NCI-H2171 treated with DMSO at 0.1 percent for 48 hours (cell line): ENCODE data around the gene XYLT1.
A peak's percentile ranks its signal among the peaks of the same experiment; 100 is the strongest.

ENCODE experiments used
- DNase-seq: peaks from one replicate; lab custom pipeline; 2025; lab: John Stamatoyannopoulos, UW

Gene XYLT1

GRCh38 chr16:17257426-17258023 lies 213.2 kb downstream of the XYLT1 start:
- DNase-seq = no peak

DNA sequence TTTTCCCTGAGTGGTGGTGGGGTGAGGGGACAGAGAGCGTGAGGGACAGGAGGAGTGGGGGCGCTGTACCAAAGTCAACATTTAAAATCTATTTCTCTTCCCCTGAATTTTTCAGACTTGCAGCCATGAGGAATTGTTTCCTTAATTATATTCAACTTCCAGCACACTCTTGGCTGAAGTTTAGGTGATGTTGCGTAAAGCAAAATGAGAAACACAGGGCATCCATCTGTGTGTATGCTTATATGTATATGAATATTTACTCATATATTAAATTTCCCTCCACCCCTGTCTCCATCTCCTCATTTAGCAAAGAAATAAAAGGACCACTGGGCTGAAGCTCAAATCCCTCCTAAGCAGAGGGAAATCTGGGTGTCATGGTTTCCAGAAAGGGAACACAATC lies 218.1 kb downstream of the XYLT1 start:
- DNase-seq = no peak

GRCh38 chr16:17252064-17252463 lies 218.7 kb downstream of the XYLT1 start:
- DNase-seq = no peak

DNA sequence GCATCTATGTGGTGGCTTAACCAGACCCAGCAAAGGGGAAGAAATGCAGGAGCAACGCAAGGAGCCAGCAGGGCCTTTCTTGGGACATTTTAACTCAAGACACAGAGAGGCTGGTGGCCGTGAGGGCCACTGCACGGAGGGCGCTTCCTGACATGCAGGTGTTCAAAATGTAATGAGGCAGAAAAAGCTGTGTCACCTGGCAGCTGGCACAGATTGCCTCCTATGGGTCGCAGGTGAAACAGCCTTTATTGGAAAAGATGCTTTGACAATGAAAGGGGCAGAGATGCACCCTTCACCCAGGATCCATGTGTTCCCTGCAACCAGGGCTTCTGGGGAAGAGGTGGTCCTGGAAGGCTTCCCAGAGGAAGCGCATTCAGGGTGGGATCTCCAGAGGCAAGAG lies 219.3 kb downstream of the XYLT1 start:
- DNase-seq = peak; percentile 15

DNA sequence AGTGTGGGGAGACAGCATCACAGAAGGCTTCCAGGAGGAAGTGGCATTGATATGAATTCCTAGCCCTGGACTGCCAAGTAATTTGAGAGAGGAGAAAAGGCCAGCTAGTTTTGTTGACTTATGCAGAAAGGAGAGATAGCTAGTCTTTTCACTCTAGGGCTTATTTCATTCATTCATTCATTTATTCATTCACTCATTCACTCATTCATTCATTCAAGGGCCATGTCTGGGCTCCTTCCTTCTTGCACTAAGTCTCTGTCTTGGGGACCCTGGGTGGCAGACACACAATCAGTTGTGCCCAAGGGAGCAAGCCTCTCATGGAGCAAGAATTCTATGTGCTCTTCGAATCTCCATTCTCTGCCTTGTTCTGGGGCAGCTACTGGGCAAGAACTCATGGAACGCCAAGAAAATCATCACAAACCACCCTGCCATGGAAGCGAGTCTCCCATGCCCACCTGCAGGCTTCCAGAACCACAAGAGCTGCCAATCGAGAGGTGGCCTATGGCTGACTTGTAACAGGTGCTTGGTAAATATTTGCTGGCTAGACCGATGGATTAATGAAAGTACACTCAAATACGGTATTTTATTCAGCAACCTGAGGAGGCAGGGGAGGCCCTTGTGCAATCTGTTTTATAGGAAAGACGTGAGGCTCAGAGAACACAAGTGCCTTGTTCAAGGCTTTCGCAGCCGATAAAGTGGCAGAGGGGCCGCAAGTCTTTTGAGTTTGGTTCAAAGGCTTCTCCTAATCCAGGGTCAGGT lies 223.6 kb downstream of the XYLT1 start:
- DNase-seq = no peak

DNA sequence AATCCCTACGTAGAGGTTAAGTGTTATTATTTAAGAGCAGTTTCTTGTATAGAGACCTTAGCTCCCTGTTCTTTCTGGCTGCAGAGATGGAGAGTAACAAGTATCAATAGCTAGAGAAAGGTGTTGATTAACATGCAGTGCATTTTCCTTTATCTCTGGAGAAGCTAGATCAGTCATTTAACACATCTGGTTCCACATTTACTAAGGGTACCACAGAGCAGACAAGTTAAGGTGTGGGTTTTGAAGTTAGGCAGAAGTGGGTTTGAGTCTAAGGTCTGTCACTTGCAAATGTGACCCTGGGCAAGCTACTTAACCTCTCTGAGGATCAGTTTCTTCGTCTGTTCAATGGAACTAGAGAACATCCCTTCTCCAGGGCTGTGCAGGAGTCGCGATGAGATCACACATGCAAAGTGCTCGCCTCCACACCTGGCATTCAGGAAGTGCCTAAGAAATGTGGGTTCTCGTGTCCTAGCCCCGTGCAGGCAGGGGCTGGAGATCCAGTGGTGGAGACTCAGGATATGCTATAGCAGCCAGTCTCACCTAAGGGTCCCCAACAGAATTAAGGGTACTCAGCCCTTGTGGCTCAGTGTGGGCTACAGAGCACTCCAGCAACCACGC lies 224.4 kb downstream of the XYLT1 start:
- DNase-seq = no peak

GRCh38 chr16:17245776-17246175 lies 225.0 kb downstream of the XYLT1 start:
- no peak for DNase-seq

DNA sequence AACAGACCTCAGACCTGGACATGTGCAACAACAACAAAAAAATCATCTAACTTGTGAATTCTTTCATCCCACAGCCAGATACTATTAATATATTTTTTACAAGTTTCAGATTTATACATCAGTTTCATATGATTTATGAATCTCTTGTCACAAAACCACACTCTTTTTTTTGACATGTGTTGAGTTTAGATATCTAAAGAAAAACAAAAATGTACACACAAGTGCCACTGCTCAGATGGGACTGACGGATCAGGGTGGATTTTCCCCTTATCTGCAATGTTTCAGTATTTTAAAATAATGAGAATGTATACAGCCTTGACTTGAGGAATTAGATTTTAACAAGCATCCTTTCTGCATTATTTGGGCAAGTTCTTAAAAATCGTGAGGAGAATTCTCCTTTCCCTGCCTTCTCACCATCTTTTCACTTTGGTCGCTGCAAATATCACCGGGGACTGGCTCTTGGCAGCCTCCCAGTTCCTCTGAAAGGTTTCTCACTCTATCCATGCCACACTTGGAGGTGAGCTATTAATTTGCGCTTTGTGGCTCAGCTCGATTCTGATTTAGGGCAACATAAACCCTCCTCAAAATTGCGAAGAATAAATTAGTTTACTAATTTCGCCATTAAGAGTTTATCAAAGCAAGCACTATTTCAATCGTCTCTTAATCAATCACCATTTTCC lies 225.7 kb downstream of the XYLT1 start:
- DNase-seq = peak; percentile 17

DNA sequence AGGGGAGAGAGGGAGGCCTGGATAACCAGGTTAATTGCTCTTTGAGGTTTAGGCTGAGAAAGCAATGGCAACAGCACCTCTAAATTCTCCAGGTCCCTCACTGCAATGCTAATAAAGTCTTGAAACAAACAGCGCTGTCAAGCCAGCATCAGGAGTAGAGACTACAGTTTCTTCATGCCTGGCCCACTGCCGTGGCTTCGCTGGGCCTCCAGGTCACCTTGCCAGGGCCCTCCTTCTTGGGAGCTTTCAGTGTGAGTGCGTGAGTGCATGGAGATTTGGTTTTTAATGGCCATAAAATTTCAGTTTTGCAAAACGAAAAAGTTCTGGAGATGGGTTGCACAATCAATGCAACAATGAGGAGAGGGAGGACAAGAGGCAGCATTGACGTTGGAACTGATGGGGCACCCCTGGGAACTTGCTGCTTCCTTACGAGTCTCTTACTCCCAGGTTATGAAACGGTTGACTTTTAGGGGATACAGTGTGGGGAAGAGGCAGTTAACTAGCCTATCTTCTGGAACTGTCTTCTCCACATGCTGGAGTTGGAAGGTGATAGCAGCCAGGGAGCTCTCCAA lies 229.4 kb downstream of the XYLT1 start:
- no peak for DNase-seq

DNA sequence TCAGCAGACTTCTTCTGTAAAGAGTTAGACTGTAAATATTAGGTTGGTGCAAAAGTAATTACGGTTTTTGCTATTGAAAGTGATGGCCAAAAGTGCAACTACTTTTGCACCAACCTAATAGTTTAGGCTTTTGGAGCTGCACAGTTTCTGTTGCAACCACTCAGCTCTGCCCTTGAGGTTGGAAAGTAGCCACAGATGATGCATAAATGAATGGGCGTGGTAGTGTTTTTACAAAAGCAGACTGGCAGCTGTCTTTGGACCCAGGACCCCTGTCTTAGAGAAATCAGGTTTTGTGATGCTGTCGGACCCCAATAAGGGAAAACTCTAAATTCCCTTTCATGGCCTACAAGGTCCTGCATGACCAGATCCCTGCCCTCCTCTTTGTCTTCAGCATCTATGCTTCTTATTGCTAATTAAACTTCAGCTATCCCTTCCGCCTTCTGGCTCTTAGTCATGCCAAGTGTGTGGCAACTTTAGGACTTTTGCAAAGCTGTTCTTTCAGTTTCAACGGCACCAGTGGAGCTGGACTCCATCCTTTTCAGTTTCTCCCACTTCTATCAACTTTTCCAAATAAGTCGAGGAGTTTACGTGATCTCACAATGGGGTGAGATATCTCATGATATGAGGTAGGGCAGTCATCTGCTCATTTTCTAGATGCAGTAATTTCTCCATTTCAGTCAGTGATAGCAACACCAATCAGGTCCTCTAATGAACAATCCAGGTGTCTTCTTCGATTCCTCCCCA lies 232.3 kb downstream of the XYLT1 start:
- no peak for DNase-seq

DNA sequence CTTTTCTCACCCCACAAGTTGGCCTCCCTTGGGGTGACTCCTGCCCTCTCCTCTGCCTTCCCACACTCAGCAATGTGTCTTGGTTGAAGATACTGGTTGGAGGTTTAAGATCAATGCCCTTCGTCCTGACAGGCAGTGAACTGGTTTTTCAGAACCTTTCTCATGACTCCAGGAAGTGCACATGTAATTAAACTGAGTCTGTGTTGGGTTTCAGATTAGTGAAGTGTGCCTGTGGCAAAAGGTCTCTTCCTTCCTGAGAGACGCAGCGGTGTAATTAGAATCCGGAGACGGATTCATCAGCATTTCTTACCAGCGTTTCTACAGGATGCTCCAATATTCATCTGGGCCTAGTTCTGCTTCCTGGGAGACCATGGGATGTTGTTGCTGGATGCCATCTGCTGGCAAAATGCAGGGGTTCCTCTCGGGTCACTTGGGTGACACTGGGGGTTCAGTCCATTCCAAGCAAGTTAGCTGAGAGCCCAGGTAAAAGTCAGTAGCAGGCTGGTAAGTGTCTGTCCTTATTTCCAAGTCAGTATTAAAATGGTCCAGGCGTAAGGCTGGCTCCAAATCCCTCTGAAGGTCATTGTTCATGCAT lies 233.3 kb downstream of the XYLT1 start:
- DNase-seq = no peak

- no peak for DNase-seq
These were observed 235.5 kb downstream of the XYLT1 start for GRCh38 chr16:17235147-17235815.

- DNase-seq = no peak
These were observed 237.3 kb downstream of the XYLT1 start for GRCh38 chr16:17233318-17234002.

DNA sequence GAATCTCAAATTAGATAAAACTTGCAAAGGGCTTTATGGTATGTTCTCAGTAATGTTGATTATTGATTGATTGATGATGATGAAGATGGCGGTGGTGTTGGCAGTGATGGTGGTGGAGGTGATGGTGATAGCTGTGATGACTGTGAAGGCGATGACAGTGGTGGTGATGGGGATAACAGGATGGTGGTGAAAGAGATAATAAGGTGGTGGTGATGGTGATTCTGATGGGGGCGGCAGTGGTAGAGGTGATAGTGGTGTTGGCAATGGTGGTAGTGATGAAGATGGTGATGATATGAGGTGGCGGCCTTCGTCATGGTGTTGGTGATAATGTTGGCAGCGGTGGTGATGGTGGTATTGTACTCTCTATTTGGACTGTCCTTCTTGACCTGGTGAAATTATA lies 238.3 kb downstream of the XYLT1 start:
- DNase-seq = no peak

- no peak for DNase-seq
These were observed 238.8 kb downstream of the XYLT1 start for GRCh38 chr16:17231972-17232371.

- no peak for DNase-seq
These were observed 239.7 kb downstream of the XYLT1 start for GRCh38 chr16:17230932-17231581.

DNA sequence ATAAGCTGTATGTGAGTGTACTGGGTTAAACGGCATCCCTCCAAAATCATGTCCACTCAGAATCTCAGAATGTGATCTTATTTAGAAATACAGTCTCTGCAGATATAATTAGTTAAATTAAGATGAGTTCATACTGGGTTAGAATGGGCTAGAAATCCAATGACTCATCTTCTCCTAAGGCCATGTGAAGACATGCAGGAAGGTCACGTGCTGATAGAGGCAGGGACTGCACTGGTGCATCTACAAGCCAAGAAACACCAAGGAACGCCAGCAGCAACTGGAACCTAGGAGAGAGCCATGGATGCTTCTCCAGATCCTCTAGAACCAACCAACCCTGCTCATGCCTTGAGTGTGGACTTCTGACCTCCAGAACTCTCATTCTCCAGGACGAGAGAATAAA lies 241.0 kb downstream of the XYLT1 start:
- DNase-seq = no peak

DNA sequence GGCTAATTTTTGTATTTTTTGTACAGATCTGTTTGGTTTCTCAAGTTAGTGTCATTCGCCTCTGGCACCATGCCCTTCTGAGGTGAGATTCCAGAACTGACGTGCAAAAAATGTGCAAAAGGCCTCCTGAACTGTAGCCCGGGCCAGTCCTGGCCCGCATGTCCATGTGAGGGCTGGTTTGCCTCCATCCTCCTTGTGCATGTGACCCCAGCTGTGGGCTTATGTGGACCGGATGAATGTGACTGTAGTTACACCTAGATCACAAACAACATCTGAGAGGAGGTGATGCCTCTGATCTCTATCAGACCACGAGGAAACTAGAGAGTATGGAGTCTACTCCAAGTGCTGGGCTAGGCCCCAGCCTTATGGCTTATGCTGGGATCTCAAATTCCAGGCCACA lies 241.6 kb downstream of the XYLT1 start:
- DNase-seq = no peak

GRCh38 chr16:17228708-17229055 lies 242.1 kb downstream of the XYLT1 start:
- DNase-seq = no peak
